Measurements from ENCODE around the gene ZIC4.

Gene ZIC4

GRCh38 chr3:147423537-147423797 lies 17.1 kb upstream of the ZIC4 start:
- H3K4me1 Mint-ChIP-seq: peaks cover 37% of the 10 kb centered on the region

GRCh38 chr3:147422601-147423536 lies 16.5 kb upstream of the ZIC4 start:
- no peaks in the 10 kb centered on the region for H3K36me3 Mint-ChIP-seq (ENCODE audit: low read depth)
- H3K9me3 Mint-ChIP-seq: no peaks in the 10 kb centered on the region
- peaks cover 42% of the 10 kb centered on the region for H3K4me1 Mint-ChIP-seq
- H3K27ac Mint-ChIP-seq: peak overlapping the region; percentile 85 to 99 (median 92)
- H3K27me3 Mint-ChIP-seq (ENCODE audit: low read depth): peaks cover 92% of the 10 kb centered on the region
- TF ChIP-seq CTCF (IDR thresholded peaks at IDR 0.05; ENCODE audit: unreplicated experiment in 3 of 3): no peak
- peak overlapping the region; percentile 79 to 90 (median 84) for H3K4me3 Mint-ChIP-seq

More at GRCh38 chr3:147423537-147423797, 17.1 kb upstream of the ZIC4 start:
- no peaks in the 10 kb centered on the region for H3K9me3 Mint-ChIP-seq
- no peaks in the 10 kb centered on the region for H3K36me3 Mint-ChIP-seq (ENCODE audit: low read depth)
- peak overlapping the region; percentile 85 to 99 (median 92) for H3K27ac Mint-ChIP-seq
- peaks cover 91% of the 10 kb centered on the region for H3K27me3 Mint-ChIP-seq (ENCODE audit: low read depth)
- peak overlapping the region; percentile 79 to 90 (median 84) for H3K4me3 Mint-ChIP-seq
- TF ChIP-seq CTCF (IDR thresholded peaks at IDR 0.05; ENCODE audit: unreplicated experiment in 3 of 3): no peak

GRCh38 chr3:147422196-147422595 lies 15.9 kb upstream of the ZIC4 start:
- no peak for TF ChIP-seq CTCF (IDR thresholded peaks at IDR 0.05; ENCODE audit: unreplicated experiment in 3 of 3)
- peak overlapping the region; percentile 79 to 90 (median 84) for H3K4me3 Mint-ChIP-seq
- H3K4me1 Mint-ChIP-seq: peaks cover 46% of the 10 kb centered on the region
- H3K9me3 Mint-ChIP-seq: no peaks in the 10 kb centered on the region
- peak overlapping the region; percentile 85 to 99 (median 92) for H3K27ac Mint-ChIP-seq
- H3K27me3 Mint-ChIP-seq (ENCODE audit: low read depth): peaks cover 92% of the 10 kb centered on the region
- no peaks in the 10 kb centered on the region for H3K36me3 Mint-ChIP-seq (ENCODE audit: low read depth)

DNA sequence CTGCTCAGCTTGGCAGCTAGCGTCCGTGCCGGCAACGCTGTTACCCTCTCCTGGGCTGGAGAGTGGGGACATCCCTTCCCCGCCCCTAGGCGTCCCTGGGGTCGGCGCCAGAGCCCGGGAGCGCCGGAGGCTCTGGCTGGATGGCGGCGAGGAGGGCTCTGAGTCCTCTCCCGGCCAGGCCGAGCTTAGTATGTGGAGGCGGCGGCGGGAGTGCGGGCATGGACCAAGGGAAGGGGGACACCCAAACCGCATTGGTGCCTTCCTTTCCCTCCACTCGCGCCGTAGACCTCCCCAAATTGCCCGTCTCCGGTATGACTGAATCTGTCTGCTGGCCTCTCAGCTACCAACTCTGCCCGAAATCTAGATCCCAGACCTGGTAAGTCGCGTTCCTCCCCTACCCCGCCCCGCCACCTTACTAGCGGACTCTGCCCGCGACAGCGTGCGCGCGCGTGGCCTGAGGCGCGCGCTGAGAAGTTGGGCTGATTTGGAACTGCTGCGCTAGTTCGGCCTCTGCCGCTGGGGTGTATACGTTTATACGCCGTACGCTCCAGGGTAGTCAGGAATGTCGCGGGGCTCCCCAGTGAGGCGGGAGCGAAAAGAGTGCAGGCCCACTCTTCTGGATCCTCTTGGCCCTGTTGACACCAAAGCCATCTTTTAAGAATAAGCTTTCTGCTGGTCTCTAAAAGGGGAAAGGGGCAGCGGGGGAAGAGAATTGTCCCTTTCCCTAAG lies 15.0 kb upstream of the ZIC4 start:
- Mint-ChIP-seq H3K9me3 (no peaks in the 10 kb centered on the region), H3K4me1 (peaks cover 46% of the 10 kb centered on the region), H3K4me3 (peak overlapping the region; percentile 79 to 90 (median 84)), H3K27me3 (ENCODE audit: low read depth) (peaks cover 97% of the 10 kb centered on the region), H3K36me3 (ENCODE audit: low read depth) (no peaks in the 10 kb centered on the region), H3K27ac (peak overlapping the region; percentile 85 to 99 (median 92))
- no peak for TF ChIP-seq CTCF (IDR thresholded peaks at IDR 0.05; ENCODE audit: unreplicated experiment in 3 of 3)

GRCh38 chr3:147420353-147421183 lies 14.2 kb upstream of the ZIC4 start:
- Mint-ChIP-seq H3K4me3 (peak overlapping the region; percentile 70 to 81 (median 77)), H3K27ac (peak overlapping the region; percentile 92 to 96 (median 93)), H3K36me3 (ENCODE audit: low read depth) (no peaks in the 10 kb centered on the region), H3K27me3 (ENCODE audit: low read depth) (peaks cover 100% of the 10 kb centered on the region), H3K4me1 (peaks cover 50% of the 10 kb centered on the region), H3K9me3 (no peaks in the 10 kb centered on the region)
- TF ChIP-seq CTCF (IDR thresholded peaks at IDR 0.05; ENCODE audit: unreplicated experiment in 3 of 3): no peak
